ENCODE measurements around the gene PHETA2.
"Not testable (repeated sequence)": the region's sequence is repeated elsewhere in the genome, so short reads cannot be mapped to it uniquely, and the experiment has no call there.

Gene PHETA2

DNA sequence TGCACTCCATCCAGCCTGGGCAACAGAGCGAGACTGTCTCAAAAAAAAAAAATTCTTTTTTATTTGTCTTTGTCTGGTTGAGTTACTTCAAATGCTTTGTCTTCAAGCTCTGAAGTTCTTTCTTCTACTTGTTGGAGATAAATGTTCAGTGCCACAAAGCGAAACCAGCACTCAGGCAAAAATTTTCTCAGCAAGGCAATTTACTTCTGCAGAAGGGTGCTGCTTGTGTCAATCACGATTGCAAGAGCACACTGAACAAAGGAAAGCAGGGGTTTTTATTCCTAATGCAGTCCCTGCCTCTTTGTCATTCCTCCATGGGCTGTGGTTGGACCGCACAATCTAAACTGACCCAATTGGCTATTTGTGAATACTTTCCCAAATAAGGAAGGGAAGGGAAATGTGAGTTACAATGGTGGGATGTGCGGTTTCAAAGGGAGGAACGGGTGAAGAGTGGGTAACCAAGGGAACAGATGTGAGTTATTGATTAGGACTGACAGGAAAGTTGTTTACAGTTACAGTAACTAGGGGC lies 30.3 kb downstream of the PHETA2 start:
- not testable (repeated sequence) for DNase-seq (ENCODE audit: low spot score)

DNA sequence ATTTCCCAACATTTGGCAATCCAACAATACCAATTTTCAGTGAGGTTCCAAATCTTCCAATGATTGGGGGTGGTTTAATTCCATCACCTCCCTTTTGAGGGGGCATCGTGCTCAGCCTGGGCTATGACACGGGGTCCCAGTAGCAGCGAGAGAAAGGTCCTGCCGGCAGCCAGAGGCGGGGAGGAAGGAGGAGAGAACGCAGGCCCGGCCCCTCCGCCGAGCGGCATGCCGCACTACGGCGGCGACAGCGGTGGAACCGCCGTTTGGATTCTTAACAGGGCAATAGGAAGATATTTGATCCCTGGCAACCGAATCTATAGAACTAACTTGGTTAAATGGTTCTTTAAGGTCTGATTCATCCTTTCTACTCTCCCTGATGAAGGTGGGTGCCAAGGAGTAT lies 34.8 kb downstream of the PHETA2 start:
- no peak for DNase-seq (ENCODE audit: low spot score)

DNA sequence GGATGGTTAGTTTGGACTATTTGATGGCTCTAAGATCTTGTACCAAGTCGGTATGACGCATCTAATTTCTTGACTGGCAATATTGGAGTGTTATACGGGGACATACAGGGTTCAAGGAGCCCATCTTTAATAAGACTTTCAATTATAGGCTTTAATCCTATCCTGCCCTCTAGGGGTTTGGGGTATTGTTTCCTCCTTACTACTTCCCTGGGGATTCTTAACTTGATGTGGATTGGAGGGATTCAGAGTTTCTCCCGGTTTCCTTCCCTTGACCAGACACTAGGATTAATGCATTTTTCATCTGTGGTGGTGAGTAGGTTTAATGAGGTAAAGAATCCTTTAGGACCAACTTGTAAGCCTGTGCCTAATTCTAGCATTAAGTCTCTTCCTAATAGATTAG lies 37.8 kb downstream of the PHETA2 start:
- DNase-seq (ENCODE audit: low spot score), result no peak

DNA sequence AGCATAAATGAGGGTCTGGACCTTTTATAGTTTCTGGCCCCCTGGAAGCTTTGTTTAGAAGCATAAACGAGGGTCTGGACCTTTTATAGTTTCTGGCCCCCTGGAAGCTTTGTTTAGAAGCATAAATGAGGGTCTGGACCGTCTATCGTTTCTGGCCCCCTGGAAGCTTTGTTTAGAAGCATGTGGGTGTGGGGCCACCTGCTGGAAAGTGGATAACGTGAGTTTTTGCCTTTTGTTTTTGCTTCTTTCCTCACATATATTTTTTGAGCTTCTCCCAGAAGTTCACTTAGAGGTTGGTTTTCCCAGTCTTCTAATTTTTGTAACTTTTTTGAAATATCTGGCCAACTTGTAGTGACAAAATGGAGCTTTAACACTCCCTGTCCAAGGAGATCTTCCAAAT lies 38.7 kb downstream of the PHETA2 start:
- DNase-seq (ENCODE audit: low spot score), result not testable (repeated sequence)

DNA sequence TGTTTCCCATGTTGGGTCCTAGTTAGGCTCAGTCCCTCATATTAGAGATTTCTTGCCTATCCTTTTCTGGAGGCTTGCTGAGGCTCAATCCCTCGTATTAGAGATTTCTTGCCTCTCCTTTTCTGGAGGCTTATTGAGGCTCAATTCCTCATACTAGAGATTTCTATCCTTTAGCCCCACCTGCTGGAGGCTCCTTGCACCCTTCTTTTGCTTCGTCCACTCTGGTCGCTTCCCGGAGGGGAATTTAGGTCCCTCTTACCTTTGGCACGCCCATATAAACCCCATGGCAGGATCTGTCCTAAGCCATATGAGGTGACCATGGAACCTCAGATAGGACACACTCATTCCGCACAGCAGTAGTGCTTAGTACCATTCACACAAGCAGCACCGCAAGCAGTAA lies 40.7 kb downstream of the PHETA2 start:
- no peak for DNase-seq (ENCODE audit: low spot score)

DNA sequence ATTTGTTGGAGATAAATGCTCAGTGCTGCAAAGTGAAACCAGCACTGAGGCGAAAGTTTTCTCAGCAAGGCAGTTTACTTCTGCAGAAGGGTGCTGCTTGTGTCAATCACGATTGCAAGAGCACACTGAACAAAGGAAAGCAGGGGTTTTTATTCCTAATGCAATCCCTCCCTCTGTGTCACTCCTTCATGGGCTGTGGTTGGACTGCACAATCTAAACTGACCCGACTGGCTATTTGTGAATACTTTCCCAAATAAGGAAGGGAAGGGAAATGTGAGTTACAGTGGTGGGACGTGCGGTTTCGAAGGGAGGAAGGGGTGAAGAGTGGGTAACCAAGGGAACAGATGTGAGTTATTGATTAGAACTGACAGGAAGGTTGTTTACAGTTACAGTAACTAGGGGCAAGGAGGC lies 41.4 kb downstream of the PHETA2 start:
- not testable (repeated sequence) for DNase-seq (ENCODE audit: low spot score)

DNA sequence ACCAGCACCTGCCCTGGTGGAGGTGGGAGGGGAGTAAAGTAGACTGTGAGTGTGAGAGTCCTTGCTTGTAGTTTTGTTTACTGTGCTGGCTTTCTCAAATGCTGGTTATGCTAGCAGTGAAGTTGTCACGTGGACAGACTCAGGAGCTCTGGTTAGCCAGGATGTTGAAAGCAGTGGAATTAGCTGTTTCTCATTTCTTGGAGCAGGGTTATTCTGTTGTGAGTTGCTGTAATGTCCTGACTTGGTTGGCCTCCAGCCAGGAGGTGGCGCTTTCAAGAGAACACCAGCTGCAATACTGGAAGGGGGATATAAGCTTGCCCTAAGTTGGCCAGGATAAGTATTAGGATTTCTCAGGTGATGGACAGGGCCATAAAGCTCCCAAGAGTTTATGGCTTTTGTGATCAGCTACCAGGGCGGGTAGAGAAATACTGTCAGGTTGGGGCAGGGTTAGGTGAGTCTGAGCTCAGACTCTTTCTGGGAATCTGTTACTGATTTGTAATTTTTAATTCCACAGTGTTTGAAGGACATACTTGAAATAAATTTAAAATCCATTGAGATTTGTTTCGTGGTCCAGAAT lies 42.9 kb downstream of the PHETA2 start:
- no peak for DNase-seq (ENCODE audit: low spot score)

DNA sequence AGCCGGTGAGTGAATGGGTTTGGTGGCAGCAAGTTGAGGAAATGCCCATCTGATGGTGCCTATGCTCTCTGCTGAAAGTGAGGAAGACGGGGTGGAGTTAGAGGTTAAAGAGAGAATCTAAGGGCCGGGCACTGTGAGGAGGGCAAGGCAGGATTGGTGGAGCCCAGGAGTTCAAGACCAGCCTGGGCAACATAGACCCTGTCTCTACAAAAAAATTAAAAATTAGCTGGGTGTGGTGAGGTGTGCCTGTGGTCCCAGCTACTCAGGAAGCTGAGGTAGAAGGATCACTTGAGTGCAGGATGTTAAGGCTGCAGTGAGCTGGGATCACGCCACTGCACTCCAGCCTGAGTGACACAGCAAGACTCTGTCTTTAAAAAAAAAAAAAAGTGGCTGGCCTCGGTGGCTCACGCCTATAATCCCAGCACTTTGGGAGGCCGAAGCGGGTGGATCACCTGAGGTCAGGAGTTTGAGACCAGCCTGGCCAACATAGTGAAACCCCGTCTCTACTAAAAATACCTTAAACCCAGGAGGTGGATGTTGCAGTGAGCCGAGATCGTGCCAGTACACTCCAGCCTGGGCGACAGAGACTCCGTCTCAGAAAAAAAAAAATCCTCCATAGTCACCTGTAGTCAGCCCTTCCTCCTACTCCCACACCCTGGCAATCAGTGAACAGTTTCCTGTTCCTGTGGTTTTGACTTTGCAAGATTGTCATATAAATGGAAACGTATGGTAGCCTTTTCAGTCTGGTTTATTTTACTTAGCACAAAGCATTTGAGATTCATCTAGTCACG lies 46.4 kb downstream of the PHETA2 start:
- not testable (repeated sequence) for DNase-seq (ENCODE audit: low spot score)

DNA sequence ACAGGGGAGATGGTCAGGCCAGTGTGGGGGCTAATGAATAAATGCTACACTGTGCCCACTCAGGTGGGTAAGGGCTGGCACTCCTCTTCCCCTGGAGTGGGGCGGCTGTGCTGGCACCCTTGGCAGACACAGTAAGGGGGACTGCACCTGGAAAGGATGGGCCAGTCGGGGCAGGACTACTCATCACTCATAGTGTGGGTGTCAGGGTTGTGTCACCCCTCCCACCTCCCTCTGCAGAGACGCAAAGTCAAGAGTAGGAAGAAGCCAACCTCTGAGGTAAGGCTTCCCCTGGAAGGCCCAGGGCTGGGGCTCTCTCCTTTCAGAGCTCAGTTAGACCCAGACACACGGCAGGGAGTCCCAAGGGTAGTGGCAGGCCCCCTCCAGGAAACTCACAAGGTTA lies 49.5 kb downstream of the PHETA2 start:
- not testable (repeated sequence) for DNase-seq (ENCODE audit: low spot score)

DNA sequence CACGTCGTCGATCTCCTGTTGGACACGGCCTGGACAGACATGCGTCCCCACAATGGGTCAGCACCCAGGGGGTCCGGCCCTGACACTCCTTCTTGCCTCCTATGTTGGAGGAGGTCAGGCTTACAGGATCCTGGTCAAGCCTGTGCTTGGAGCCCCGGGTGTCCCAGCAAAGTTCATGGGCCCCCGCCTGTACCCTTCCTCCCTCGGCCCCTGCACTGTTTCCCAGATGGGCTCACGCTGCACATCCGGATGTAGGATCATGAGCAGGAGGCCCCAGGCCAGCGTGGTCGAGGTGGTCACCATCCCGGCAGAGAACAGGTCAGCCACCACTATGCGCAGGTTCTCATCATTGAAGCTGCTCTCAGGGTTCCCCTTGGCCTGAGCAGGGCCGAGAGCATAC lies 53.6 kb downstream of the PHETA2 start:
- no peak for DNase-seq (ENCODE audit: low spot score)

DNA sequence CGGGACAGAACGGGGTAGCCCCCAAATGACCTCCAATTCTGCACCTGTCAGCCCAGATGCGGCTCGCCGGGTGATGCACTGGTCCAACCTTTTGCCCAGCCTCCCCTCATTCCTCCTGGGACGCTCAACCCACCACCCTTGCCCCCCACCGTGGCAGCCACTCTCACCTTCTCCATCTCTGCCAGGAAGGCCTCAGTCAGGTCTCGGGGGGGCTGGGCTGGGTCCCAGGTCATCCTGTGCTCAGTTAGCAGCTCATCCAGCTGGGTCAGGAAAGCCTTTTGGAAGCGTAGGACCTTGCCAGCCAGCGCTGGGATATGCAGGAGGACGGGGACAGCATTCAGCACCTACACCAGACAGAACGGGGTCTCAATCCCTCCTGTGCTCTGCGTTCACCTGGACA lies 54.0 kb downstream of the PHETA2 start:
- not testable (repeated sequence) for DNase-seq (ENCODE audit: low spot score)
